Tibial artery (tissue), 4 donors: Measurements from ENCODE around the gene DIDO1.

Source experiments
- DNase-seq, 2 donors: peaks; one replicate each; pipeline ENCODE4 v3.0.0-alpha.2; 2019
- H3K27ac ChIP-seq, 2 donors: fragments of 200-600 bp; sonication (generic) in 1 of 2; 1 replicate in 1 of 2; 2 replicates in 1 of 2; pipeline ENCODE4 v1.5.1; 2018 to 2019; ENCODE audit warnings: mild to moderate bottlenecking in 1 of 2
- H3K27me3 ChIP-seq, 2 donors: fragments of 200-600 bp; sonication (generic) in 1 of 2; one replicate each; pipeline versions ENCODE4 v1.5.1 to v1.6.0; 2016 to 2019
- H3K36me3 ChIP-seq, 3 donors: fragments of 200-600 bp; sonication (generic) in 2 of 3; one replicate each; pipeline ENCODE4 v1.5.1; 2016 to 2019; ENCODE audit warnings: mild to moderate bottlenecking in 2 of 3
- H3K4me1 ChIP-seq, 4 donors: fragments of 200-600 bp; sonication (generic) in 2 of 4; 1 replicate in 3 of 4; 2 replicates in 1 of 4; pipeline ENCODE4 v1.5.1; 2016 to 2019
- H3K4me3 ChIP-seq, 2 donors: fragments of 200-600 bp; sonication (generic) in 1 of 2; 1 replicate in 1 of 2; 2 replicates in 1 of 2; pipeline ENCODE4 v1.5.1; 2018 to 2019; ENCODE audit warnings: mild to moderate bottlenecking in 2 of 2
- H3K9me3 ChIP-seq, 3 donors: fragments of 200-600 bp; sonication (generic) in 1 of 3; one replicate each; pipeline ENCODE4 v1.5.1; 2016 to 2019
- intact Hi-C: fragments of 100-400 bp; cut with DNase I; formaldehyde crosslinking; loops from one replicate; pipeline ENCODE4 v1.15.0; 2023; ENCODE audit warnings: low total_unique reads
- TF ChIP-seq, protein P1 (sequence below), 2 experiments: fragments of 200-600 bp in 1 of 2; fragments of 450-650 bp in 1 of 2; IDR thresholded peaks; one replicate each; pipeline ENCODE4 v1.5.1; 2017 to 2019; ENCODE audit warnings: antibody characterized with exemption in 2 of 2, mild to moderate bottlenecking in 1 of 2, moderate library complexity in 1 of 2

Gene DIDO1

DNA sequence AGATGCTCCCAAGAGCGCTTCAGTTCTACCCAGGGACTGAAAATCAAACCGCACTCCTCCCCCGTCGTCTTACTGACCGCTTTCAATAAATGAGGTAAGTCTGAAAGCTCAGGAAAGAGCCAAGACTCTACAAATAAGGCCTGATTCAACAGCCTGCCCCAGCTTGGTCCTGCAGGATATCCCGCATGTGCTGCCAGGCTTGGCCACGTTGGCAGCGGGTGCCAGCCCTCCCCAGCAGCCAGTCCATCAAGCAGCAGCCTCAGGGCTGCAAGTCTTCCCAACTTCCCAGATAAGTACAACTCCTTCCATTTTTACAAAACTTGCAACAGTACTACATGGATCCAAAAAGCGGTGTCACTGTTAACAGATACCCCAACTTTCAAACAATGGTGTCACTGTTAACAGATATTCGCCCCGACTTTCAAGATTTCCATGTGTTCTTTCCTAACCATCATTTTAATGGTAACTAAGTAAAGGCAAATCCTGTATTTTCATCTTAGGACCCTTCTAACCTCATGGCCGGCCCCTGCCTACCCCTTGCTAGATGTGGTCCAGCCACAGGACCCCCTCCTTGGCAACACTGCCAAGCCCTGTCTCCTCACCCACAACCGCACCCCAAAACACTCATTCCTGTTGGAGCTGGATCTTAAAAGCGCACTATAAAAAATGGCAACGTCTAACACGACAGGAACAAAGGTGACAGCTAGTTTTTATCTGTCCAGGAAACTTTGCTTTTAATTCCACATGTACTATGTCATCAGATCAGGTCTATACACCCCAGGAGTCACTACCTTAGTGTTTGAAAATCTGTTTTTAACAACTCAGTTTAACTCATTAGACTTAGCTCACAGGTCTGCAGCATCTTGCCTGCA is 28.0 kb downstream of the DIDO1 start:
- Histone ChIP-seq H3K4me1 (peaks cover 0 to 37% (median 18%) of the 10 kb centered on the region in 4 donors), H3K9me3 (no peaks in the 10 kb centered on the region), H3K36me3 (peaks cover 38 to 64% (median 60%) of the 10 kb centered on the region in 3 donors), H3K4me3 (no peak overlapping the region), H3K27me3 (no peaks in the 10 kb centered on the region), H3K27ac (no peak overlapping the region)
- TF ChIP-seq, protein P1, sequence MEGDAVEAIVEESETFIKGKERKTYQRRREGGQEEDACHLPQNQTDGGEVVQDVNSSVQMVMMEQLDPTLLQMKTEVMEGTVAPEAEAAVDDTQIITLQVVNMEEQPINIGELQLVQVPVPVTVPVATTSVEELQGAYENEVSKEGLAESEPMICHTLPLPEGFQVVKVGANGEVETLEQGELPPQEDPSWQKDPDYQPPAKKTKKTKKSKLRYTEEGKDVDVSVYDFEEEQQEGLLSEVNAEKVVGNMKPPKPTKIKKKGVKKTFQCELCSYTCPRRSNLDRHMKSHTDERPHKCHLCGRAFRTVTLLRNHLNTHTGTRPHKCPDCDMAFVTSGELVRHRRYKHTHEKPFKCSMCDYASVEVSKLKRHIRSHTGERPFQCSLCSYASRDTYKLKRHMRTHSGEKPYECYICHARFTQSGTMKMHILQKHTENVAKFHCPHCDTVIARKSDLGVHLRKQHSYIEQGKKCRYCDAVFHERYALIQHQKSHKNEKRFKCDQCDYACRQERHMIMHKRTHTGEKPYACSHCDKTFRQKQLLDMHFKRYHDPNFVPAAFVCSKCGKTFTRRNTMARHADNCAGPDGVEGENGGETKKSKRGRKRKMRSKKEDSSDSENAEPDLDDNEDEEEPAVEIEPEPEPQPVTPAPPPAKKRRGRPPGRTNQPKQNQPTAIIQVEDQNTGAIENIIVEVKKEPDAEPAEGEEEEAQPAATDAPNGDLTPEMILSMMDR (IDR thresholded peaks at IDR 0.05): no peak
- DNase-seq: no peak
- intact Hi-C loops: no loop called here

DNA sequence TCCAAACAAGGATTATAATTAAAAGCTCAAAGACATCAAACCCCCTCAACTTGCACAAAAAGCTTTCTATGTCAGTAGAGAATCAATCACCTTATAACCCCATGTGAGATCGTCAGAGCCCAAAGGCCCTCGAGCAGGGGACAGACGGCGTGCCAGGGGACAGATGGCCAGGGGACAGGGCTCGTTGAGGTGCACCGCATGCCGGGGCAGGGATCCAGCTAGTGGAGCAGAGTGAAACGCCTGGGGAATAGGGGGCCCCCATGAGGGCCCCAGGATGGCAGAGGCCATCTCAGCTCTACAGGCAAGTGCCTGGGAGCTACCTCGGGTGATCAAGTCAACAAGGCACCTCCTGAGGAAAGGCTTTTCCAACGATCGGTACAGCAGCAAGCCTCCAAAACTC is 28.6 kb downstream of the DIDO1 start:
- no peak overlapping the region for H3K27ac ChIP-seq
- H3K9me3 ChIP-seq: no peaks in the 10 kb centered on the region
- H3K4me1 ChIP-seq: peaks cover 0 to 37% (median 18%) of the 10 kb centered on the region in 4 donors
- H3K4me3 ChIP-seq: no peak overlapping the region
- TF ChIP-seq, protein P1 (IDR thresholded peaks at IDR 0.05): no peak
- intact Hi-C loops: no loop called here
- peaks cover 38 to 64% (median 60%) of the 10 kb centered on the region in 3 donors for H3K36me3 ChIP-seq
- no peaks in the 10 kb centered on the region for H3K27me3 ChIP-seq
- DNase-seq: no peak

DNA sequence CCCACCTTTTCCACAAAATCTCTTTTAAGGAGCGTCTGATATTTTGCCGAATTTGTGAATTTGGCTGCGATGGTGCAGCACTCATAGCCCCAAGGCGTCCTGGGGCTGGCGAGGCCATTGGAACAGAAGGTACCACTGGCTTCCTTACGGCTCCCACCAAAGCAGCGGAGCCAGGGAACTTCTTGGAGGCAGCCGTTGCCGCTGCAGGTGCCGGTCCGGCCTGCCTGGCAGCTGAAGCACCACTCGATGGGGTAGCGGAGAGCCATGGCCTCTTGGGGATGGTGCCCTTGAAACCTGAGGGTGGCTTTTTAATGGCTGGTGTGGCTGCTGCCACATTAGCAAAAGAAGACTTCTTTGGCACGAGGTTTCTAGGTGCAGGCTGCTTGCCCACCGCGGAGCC is 29.8 kb downstream of the DIDO1 start:
- no peaks in the 10 kb centered on the region for H3K27me3 ChIP-seq
- H3K27ac ChIP-seq: no peak overlapping the region
- H3K36me3 ChIP-seq: peaks cover 48 to 64% (median 60%) of the 10 kb centered on the region in 3 donors
- intact Hi-C loops: no loop called here
- H3K4me3 ChIP-seq: no peak overlapping the region
- no peaks in the 10 kb centered on the region for H3K9me3 ChIP-seq
- TF ChIP-seq, protein P1 (IDR thresholded peaks at IDR 0.05): no peak
- DNase-seq: no peak
- H3K4me1 ChIP-seq: peaks cover 0 to 37% (median 18%) of the 10 kb centered on the region in 4 donors

DNA sequence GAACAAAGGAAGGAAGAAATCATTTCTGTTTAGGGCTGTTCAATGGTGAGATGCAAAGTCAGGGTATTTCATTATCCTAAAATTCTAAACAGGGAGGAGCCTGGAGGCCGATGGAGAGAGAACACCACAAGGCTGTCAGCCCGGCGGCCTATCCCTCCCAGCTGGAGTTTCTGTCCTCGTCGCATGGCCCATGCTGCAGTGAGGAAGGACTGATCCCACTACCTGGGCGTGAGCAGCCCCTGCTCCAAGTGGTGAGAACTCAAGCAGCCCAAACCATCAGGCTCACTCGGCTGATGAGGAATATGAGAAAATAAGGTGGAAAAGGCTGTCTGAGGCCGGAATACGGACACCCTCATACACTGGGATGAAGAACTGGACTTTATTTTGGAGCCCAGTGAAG is 30.8 kb downstream of the DIDO1 start:
- Histone ChIP-seq H3K36me3 (peaks cover 58 to 64% (median 61%) of the 10 kb centered on the region in 3 donors), H3K4me1 (peaks cover 0 to 34% (median 16%) of the 10 kb centered on the region in 4 donors), H3K9me3 (no peaks in the 10 kb centered on the region), H3K27me3 (no peaks in the 10 kb centered on the region), H3K27ac (no peak overlapping the region), H3K4me3 (no peak overlapping the region)
- intact Hi-C loops: no loop called here
- TF ChIP-seq, protein P1 (IDR thresholded peaks at IDR 0.05): no peak
- no peak for DNase-seq

DNA sequence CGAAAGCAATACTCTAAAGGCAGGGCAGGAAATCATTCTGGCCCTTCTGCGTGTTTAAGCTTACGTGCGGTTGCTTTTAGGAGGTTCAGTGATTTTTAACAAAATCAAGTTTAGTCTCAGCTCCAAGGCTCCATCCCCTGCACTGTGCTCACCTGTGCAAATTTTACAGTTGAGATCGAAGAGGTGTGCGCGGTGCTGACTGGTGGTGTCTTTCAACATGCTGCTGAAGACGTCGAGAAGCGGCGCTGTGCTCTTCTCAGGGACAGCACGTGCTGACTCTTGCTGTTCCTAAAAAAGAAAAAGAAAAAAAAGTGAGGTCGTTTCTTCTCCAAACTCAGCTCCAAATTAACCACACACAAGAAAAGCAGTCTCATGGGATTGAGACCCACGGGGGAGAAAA is 32.0 kb downstream of the DIDO1 start:
- DNase-seq: no peak
- H3K4me3 ChIP-seq: no peak overlapping the region

More for the DNA sequence above, 32.0 kb downstream of the DIDO1 start:
- TF ChIP-seq, protein P1 (IDR thresholded peaks at IDR 0.05): no peak
- intact Hi-C loops: no loop called here
- Histone ChIP-seq H3K36me3 (peaks cover 70 to 77% (median 74%) of the 10 kb centered on the region in 3 donors), H3K4me1 (peaks cover 0 to 21% (median 4%) of the 10 kb centered on the region in 4 donors), H3K9me3 (no peaks in the 10 kb centered on the region), H3K27me3 (no peaks in the 10 kb centered on the region), H3K27ac (no peak overlapping the region)
